ENCODE results near the gene PRRX1. TPM values are rescaled to one million over a fixed set of nuclear protein-coding genes. Genes with fewer than 3 reads are reported as not detected.
A peak's percentile ranks its signal among the peaks of the same experiment; 100 is the strongest.

Gene PRRX1
- total RNA-seq, 2 donors from 2014 or later, result 66.6 to 171 TPM

DNA sequence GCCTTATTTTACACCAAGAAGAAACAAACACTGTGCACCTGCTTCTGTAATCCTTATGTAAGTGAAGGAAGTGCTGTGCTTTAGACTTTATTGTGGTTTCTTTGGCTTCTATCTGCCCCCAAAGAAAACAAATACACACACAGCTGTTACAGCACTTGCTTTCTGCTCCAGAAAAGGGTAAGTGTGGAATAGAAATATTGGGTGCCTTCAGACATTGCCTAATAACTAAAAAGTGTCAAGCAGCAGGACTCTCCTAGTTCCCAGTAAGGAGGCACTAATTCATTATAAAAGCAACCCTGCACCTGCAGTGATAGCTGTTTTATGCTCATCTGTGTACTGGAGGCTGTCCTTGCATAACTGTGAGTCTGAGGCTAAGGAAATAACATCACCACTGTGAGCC lies 23.4 kb upstream of the PRRX1 start:
- TF ChIP-seq CTCF (IDR thresholded peaks at IDR 0.05), result no peak
- Histone ChIP-seq H3K27ac (no peak overlapping the region), H3K27me3 (replicated peaks; ENCODE audit: insufficient read depth) (no peaks in the 10 kb centered on the region), H3K9me3 (no peaks in the 10 kb centered on the region), H3K4me3 (no peak overlapping the region), H3K4me1 (ENCODE audit: control insufficient read depth in 1 of 2, low read depth in 2 of 2) (no peaks in the 10 kb centered on the region), H3K36me3 (no peaks in the 10 kb centered on the region)
- ATAC-seq (ENCODE audit: insufficient number of reproducible peaks, low FRiP score, low read depth), result no peak
- no peak for DNase-seq (ENCODE audit: low spot score)

DNA sequence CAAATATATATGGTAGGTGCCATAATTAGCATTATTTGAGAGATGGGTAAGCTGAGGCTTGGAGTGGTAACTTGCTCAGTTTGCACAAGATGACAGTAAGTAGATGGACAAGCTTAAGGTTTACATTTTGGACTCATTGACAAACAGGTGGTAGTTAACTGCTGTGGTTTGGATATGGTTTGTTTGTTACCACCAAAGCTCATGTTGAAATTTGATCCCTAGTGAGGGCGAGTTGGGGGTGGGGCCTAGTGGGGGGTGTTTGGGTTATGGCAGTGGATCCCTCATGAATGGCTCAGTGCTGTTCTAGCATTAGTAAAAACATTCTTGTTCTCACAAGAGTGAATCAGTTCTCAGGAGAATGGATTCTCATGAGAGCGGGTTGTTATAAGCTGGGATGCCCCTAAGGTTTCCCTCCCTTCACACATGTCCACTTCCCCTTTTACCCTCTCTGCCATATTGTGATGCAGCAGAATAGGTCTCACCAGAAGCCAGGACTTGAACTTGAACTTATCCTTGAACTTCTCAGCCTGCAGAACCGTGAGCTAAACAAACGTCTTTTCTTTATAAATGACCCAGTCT lies 6.6 kb upstream of the PRRX1 start:
- H3K36me3 ChIP-seq, result no peaks in the 10 kb centered on the region
- no peak for DNase-seq (ENCODE audit: low spot score)
- no peaks in the 10 kb centered on the region for H3K4me1 ChIP-seq (ENCODE audit: control insufficient read depth in 1 of 2, low read depth in 2 of 2)
- TF ChIP-seq CTCF (IDR thresholded peaks at IDR 0.05), result no peak
- no peaks in the 10 kb centered on the region for H3K9me3 ChIP-seq
- no peaks in the 10 kb centered on the region for H3K27me3 ChIP-seq (replicated peaks; ENCODE audit: insufficient read depth)
- no peak overlapping the region for H3K4me3 ChIP-seq
- no peak for ATAC-seq (ENCODE audit: insufficient number of reproducible peaks, low FRiP score, low read depth)
- H3K27ac ChIP-seq, result no peak overlapping the region

GRCh38 chr1:170659399-170660035 lies 4.4 kb upstream of the PRRX1 start:
- no peak for TF ChIP-seq CTCF (IDR thresholded peaks at IDR 0.05)
- Histone ChIP-seq H3K4me1 (ENCODE audit: control insufficient read depth in 1 of 2, low read depth in 2 of 2) (no peaks in the 10 kb centered on the region), H3K27ac (no peak overlapping the region), H3K9me3 (no peaks in the 10 kb centered on the region), H3K27me3 (replicated peaks; ENCODE audit: insufficient read depth) (no peaks in the 10 kb centered on the region), H3K4me3 (no peak overlapping the region), H3K36me3 (no peaks in the 10 kb centered on the region)
- DNase-seq (ENCODE audit: low spot score) (no peak), ATAC-seq (ENCODE audit: insufficient number of reproducible peaks, low FRiP score, low read depth) (no peak)

- no peaks in the 10 kb centered on the region for H3K27me3 ChIP-seq (replicated peaks; ENCODE audit: insufficient read depth)
- H3K9me3 ChIP-seq, result no peaks in the 10 kb centered on the region
- no peak for ATAC-seq (ENCODE audit: insufficient number of reproducible peaks, low FRiP score, low read depth)
- H3K36me3 ChIP-seq, result no peaks in the 10 kb centered on the region
- no peak for TF ChIP-seq CTCF (IDR thresholded peaks at IDR 0.05)
- H3K4me1 ChIP-seq (ENCODE audit: control insufficient read depth in 1 of 2, low read depth in 2 of 2), result peaks cover 0 to 2% of the 10 kb centered on the region in 2 donors
- no peak for DNase-seq (ENCODE audit: low spot score)
- no peak overlapping the region for H3K4me3 ChIP-seq
- H3K27ac ChIP-seq, result no peak overlapping the region
These were observed 3.6 kb upstream of the PRRX1 start for GRCh38 chr1:170660281-170660713.

DNA sequence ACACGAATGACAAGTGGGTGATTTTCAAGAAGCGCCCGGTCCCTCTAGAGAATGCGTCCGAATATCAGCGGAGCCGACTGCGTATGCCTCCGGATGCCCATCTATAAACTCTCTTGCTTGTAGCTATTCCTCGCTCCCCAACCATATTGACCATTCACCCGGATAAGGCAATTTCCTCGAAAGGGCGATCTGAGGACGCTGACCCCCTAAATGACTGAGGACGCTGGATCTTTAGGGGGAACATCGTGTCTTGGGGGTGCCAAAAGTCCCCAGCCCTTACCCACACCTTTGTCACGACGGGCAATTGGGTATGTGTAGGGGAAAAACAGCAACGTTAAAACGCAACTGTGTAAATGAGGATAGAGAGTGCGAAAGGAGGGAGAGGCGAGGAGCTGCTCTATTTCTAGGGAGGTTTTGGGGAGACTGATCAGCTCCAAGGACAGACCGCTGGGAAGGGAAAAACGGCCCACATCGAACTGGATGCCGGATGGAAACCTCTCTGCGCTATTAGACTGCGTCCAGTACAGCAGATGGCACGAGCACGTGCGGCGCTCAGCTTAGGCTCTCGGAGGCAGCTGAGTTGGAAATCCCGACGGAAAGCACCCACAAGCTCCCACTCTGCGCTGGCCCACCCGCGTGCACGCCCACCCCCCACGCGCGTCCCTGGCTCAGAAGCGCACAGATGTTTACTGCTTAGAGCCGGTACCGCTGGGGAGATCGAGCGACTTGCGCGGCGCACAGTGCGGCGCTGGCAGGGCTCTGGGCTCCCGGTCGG lies 2.9 kb upstream of the PRRX1 start:
- Histone ChIP-seq H3K27me3 (replicated peaks; ENCODE audit: insufficient read depth) (no peaks in the 10 kb centered on the region), H3K4me3 (peak overlapping the region; percentile 96), H3K27ac (no peak overlapping the region), H3K4me1 (ENCODE audit: control insufficient read depth in 1 of 2, low read depth in 2 of 2) (peaks cover 0 to 10% of the 10 kb centered on the region in 2 donors), H3K36me3 (no peaks in the 10 kb centered on the region), H3K9me3 (no peaks in the 10 kb centered on the region)
- ATAC-seq (ENCODE audit: insufficient number of reproducible peaks, low FRiP score, low read depth), result no peak
- TF ChIP-seq CTCF (IDR thresholded peaks at IDR 0.05), result no peak
- no peak for DNase-seq (ENCODE audit: low spot score)

Data from thoracic aorta (tissue), 2 donors.